GM12891 (cell line): ENCODE results near the gene PTPN4.

Source experiments
- DNase-seq: peaks from one replicate; pipeline ENCODE4 v3.0.0; 2011; ENCODE audit warnings: low spot score; ENCODE audit not compliant: insufficient read length
- FAIRE-seq: peaks from 2 replicates; lab custom pipeline; 2011; peaks lifted over from hg19 to GRCh38; lab: Jason Lieb, UNC
- PAX5 ChIP-seq: IDR thresholded peaks from 2 replicates; pipeline ENCODE4 v1.6.1; 2011; ENCODE audit warnings: low read length, moderate library complexity, mild to moderate bottlenecking; ENCODE audit not compliant: insufficient read depth, severe bottlenecking
- POLR2A ChIP-seq: IDR thresholded peaks from 2 replicates; pipeline ENCODE4 v1.6.1; 2011; ENCODE audit warnings: low read depth, low read length, control low read depth
- POLR2AphosphoS5 ChIP-seq: IDR thresholded peaks from 2 replicates; pipeline ENCODE4 v1.6.1; 2011; ENCODE audit warnings: low read depth, low read length, control low read depth
- POU2F2 ChIP-seq: IDR thresholded peaks from 2 replicates; pipeline ENCODE4 v1.6.1; 2011; ENCODE audit warnings: low read depth, mild to moderate bottlenecking, control low read depth, low read length, moderate library complexity
- SPI1 ChIP-seq: IDR thresholded peaks from 2 replicates; pipeline ENCODE4 v1.6.1; 2011; ENCODE audit warnings: low read depth, low read length, control low read depth
- TAF1 ChIP-seq: IDR thresholded peaks from 2 replicates; pipeline ENCODE4 v1.6.1; 2011; ENCODE audit warnings: low read depth, low read length, control low read depth

The PTPN4 gene

DNA sequence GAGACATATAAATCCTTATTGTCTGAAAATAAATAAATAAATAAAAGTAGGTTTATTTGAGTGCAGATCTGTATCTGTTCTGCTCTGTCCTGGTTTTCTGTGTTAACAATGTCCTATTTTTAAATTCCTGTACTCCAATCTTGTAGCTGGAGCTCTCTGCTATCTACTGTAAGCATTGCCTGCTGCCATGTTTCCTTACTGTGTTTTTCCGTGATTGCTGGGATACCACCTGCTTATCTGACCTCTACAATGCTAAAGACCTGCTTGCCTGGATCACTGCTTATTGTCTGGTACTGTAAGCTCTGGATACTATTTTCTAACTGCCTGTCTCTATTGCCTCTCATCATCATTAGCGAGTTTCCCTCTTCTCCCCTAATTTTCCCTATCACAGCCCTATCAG lies 11.6 kb downstream of the PTPN4 start:
- no peak for DNase-seq
- no peak for TF ChIP-seq TAF1
- no peak for TF ChIP-seq SPI1
- no peak for TF ChIP-seq POLR2AphosphoS5
- FAIRE-seq: no peak

DNA sequence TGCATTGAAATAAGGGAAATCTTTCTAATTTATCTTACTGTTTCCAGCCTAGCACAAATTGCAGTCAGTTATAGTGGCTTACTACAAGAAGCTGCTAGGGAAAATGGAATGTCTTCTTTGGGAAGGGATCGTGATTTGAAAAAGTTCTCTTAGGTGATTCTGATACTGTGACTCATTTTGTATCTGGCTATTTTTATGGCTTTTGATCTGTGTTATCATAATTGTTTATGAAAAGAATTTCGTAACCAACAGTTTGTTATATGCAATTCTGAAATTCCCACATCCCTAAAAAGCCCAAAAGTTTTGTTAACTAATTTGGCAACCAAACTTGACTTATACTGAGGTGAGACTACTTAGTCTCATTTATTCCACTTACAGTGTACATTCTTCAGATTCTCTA lies 12.4 kb downstream of the PTPN4 start:
- TF ChIP-seq POU2F2: no peak
- TF ChIP-seq PAX5: no peak
- no peak for TF ChIP-seq SPI1
- TF ChIP-seq POLR2AphosphoS5: no peak
- no peak for TF ChIP-seq POLR2A
- TF ChIP-seq TAF1: no peak
- no peak for DNase-seq
- no peak for FAIRE-seq

DNA sequence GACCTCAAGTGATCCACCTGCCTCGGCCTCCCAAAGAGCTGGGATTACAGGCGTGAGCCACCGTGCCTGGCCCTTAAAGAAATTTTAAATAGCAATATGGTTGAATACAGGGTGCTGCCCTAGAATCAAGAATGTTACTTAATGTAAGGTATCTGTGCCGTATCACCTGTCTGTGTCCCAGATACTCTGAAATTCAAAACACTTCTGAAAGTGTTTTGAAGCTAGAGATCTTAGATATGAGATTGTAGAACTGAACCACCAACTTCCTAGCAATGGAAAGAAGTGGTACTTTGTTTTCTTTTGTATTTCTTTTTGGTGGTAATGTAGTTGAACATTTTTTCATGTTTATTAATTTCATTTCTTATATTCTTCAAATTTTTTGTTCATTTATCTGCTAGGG lies 13.0 kb downstream of the PTPN4 start:
- FAIRE-seq: no peak
- DNase-seq: no peak
- no peak for TF ChIP-seq POU2F2
- TF ChIP-seq SPI1: no peak
- TF ChIP-seq PAX5: no peak
- TF ChIP-seq POLR2AphosphoS5: no peak
- no peak for TF ChIP-seq TAF1
- TF ChIP-seq POLR2A: no peak

DNA sequence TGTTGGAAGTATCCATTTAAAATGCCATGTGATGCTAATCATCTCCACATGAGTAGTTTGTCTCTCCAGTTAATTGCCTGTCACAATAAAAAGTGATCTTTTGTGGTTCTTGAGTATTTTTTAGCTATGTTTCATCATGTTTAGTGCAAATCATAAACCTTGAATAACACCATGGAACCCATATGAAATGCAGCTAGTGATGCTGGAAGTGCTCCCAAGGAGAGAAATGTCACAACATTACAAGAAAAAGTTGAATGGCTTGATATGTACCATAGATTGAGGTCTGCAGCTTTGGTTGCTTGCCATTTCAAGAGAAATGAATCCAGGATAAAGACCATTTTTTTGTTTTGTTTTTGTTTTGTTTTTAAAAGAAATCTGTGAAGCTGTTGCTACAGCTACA lies 14.3 kb downstream of the PTPN4 start:
- no peak for TF ChIP-seq POU2F2
- TF ChIP-seq POLR2A: no peak
- no peak for TF ChIP-seq TAF1
- TF ChIP-seq SPI1: no peak
- TF ChIP-seq PAX5: no peak
- no peak for TF ChIP-seq POLR2AphosphoS5

DNA sequence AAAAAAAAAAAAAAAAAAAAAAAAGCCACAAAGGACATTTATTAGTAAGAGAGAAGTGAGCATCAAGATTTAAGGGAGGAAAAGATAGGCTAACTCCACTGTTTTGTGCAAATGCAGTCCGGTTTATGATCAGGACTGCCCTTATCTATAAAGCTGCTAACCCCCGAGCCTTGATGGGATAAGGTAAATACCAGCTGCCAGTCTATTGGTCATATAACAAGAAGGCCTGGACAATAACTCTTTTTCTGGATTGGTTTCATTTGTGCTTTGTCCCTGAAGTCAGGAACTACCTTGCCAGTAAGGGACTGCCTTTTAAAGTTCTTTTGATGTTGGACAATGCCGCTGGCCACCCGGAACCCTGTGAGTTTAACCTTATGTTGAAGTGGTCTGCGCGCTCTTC lies 15.4 kb downstream of the PTPN4 start:
- no peak for DNase-seq
- FAIRE-seq: no peak
- TF ChIP-seq SPI1 (no peak), PAX5 (no peak), POU2F2 (no peak), POLR2AphosphoS5 (no peak), TAF1 (no peak), POLR2A (no peak)

More for the DNA sequence above, 14.3 kb downstream of the PTPN4 start:
- no peak for DNase-seq
- FAIRE-seq: no peak

DNA sequence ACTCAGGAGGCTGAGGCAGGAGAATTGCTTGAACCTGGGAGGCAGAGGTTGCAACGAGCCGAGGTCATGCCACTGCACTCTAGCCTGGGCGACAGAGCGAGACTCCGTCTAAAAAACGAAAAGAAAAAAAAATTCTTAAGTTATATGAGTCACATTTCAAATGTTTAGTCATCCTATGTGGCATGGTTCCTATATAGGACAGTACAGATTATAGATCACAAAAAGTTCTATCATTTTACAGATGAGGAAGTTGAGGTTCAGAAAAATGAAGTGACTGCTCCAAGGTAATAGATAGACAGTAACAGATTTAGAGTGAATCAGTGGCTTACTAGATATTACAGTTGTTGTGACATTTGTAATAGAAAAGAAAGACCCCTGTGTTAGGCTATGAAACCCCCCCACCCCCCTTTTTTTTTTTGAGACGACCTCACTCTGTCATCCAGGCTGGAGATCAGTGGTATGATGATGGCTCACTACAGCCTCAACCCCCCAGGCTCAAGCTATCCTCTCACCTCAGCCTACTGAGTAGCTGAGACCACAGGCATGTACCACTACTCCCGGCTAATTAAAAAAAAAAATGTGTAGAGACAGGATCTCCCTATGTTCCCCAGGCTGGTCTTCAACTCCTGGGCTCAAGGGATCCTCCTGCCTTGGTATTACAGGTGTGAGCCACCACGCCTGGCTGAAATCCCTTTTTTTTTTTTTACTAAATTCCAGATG lies 22.7 kb downstream of the PTPN4 start:
- no peak for FAIRE-seq
- TF ChIP-seq POU2F2 (no peak), POLR2AphosphoS5 (no peak), POLR2A (no peak), PAX5 (no peak), TAF1 (no peak), SPI1 (no peak)
- no peak for DNase-seq

DNA sequence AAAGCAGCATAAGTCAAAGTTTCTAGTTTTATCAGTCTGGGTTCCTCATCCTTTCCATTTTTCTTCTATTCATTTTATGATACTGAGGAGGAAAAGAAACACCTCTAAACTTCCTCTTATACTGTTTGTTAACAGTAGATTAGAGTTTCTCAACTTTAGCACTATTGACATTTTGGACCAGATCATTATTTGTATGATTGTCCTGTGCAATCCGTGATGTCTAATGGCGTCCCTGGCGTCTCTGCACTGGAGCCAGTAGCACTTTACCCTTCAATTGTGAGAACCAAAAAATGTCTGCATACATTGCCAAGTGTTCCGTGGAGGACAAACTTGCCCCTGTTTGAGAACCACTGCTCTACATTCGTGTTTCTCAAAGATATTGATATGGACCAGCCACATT lies 25.2 kb downstream of the PTPN4 start:
- FAIRE-seq (no peak), DNase-seq (no peak)
- TF ChIP-seq TAF1: no peak
- TF ChIP-seq POLR2AphosphoS5: no peak
- TF ChIP-seq POU2F2: no peak
- TF ChIP-seq POLR2A: no peak
- no peak for TF ChIP-seq SPI1
- no peak for TF ChIP-seq PAX5

DNA sequence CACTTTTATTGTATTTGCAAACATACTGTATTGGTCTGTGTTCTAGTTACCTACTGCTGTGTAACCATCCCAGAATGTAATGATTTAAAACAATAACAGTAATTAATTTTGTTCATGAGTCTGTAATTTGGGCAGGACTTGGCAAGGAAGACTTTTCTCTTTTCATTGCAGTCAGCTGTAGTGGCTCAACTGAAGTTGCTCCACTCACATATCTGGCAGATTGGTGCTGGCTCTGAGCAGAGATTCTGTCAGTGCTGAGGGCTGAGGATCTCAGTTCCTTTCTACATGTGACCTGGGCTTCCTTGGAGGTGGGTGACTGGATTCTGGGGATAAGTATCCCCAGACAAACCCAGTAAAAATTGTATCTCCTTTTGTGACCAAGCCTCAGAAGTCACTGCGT lies 26.6 kb downstream of the PTPN4 start:
- FAIRE-seq: no peak
- no peak for TF ChIP-seq POLR2A
- no peak for TF ChIP-seq SPI1
- no peak for TF ChIP-seq TAF1
- no peak for TF ChIP-seq POLR2AphosphoS5
- TF ChIP-seq POU2F2: no peak
- no peak for TF ChIP-seq PAX5
- DNase-seq: no peak

DNA sequence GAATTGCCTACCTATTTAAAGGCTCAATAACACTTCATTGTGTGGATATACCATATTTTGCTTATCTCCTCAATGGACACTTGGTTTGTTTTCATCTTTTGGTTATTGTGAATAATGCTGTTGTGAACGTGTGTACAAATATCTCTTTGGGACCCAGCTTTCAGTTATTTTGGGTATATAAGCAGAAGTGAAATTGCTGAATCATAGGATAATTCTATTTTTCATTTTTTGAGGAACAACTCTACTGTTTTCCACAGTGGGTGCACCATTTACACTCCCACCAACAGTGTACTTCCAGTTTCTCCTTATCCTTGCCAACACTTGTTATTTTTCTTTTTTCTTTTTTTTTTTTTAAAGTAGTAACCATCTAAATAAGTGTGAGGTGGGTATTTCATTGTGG lies 29.0 kb downstream of the PTPN4 start:
- FAIRE-seq: peak; percentile 13

DNA sequence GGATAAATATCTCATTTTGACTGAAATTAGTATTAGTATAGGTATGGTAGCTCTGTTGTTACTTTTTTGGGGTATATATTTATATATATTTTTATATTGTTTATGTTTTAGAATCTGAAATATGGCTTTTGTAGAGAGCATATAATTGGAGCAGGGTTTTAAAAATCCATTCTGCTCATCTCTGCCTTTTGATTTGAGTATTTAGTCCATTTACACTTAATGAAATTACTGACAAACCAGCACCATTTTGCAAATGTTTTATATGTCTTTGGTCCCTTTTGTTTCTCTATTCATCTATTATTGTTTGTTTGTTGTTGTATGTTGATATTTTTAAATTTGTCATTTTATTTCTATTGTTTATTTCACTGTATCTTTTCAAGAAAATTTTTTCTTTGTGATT lies 30.7 kb downstream of the PTPN4 start:
- TF ChIP-seq POU2F2 (no peak), SPI1 (no peak), POLR2AphosphoS5 (no peak), TAF1 (no peak), POLR2A (no peak), PAX5 (no peak)
- no peak for FAIRE-seq
- DNase-seq: no peak

More for the DNA sequence above, 29.0 kb downstream of the PTPN4 start:
- no peak for DNase-seq
- TF ChIP-seq POLR2AphosphoS5 (no peak), POLR2A (no peak), TAF1 (no peak), POU2F2 (no peak), PAX5 (no peak), SPI1 (0 out of 2 replicates have a peak, but pooled peaks have one; percentile 23)
